Esophagus squamous epithelium (tissue), 4 donors: Measurements from ENCODE around the gene SREBF1.

Source experiments
- CTCF ChIP-seq, 6 experiments: fragments of 450-650 bp in 4 of 6; fragments of 200-600 bp in 2 of 6; sonication (generic) in 2 of 6; IDR thresholded peaks; one replicate each; pipeline ENCODE4 v1.5.1; 2016 to 2019; ENCODE audit warnings: antibody characterized with exemption in 6 of 6, mild to moderate bottlenecking in 4 of 6, moderate library complexity in 4 of 6
- POLR2A ChIP-seq, 4 donors: fragments of 450-650 bp; IDR thresholded peaks; one replicate each; pipeline ENCODE4 v1.6.1; 2017; ENCODE audit warnings: antibody characterized with exemption in 4 of 4, mild to moderate bottlenecking in 4 of 4, moderate library complexity in 3 of 4

GRCh38 chr17:17817552-17817947, 19.2 kb downstream of the SREBF1 start:
- TF ChIP-seq CTCF (IDR thresholded peaks at IDR 0.05) (no peak), POLR2A (IDR thresholded peaks at IDR 0.05) (peak in 1 of 4 donors; percentile 3)
